ENCODE data around the gene PTGES3. TPM values are rescaled to one million over a fixed set of nuclear protein-coding genes. Genes with fewer than 3 reads are reported as not detected.

PTGES3 gene
- total and polyA plus RNA-seq, 2 of the 8 experiments (the other 6 are each of a cell fraction or from before 2014, with no cell fraction given): 111 to 464 TPM

GRCh38 chr12:56670836-56671235 lies 17.2 kb downstream of the PTGES3 start:
- CTCF ChIA-PET (ENCODE audit: partially characterized antibody): interaction anchor here (0.7 to 1.4 kb wide), 5 partner anchors 10 to 392 kb away, joined by 3 to 5 read pairs (median 4); no protein-coding TSS in a partner anchor
- no peak overlapping the region for H3K27ac ChIP-seq (ENCODE audit: low read depth, low read length)
- DNase-seq (ENCODE audit: low read depth in 1 of 2, low spot score in 2 of 2): no peak
- TF ChIP-seq CHD2 (IDR thresholded peaks at IDR 0.05; ENCODE audit: low read length) (no peak), TBP (IDR thresholded peaks at IDR 0.05; ENCODE audit: low read depth, low read length) (no peak), CTBP2 (IDR thresholded peaks at IDR 0.05; ENCODE audit: borderline replicate concordance, insufficient read depth, insufficient read length, low read length) (no peak), KDM1A (IDR thresholded peaks at IDR 0.05; ENCODE audit: borderline replicate concordance, low read length) (no peak), E2F6 (IDR thresholded peaks at IDR 0.05) (no peak), RBBP5 (IDR thresholded peaks at IDR 0.05; ENCODE audit: borderline replicate concordance, low read depth, low read length) (no peak), SP1 (IDR thresholded peaks at IDR 0.05; ENCODE audit: low read depth, low read length) (no peak), NANOG (IDR thresholded peaks at IDR 0.05; ENCODE audit: insufficient read depth, low read depth, low read length, poor library complexity, severe bottlenecking) (no peak), POLR2AphosphoS5 (IDR thresholded peaks at IDR 0.05; ENCODE audit: low read depth, low read length) (no peak), TCF12 (IDR thresholded peaks at IDR 0.05; ENCODE audit: low read depth, low read length) (no peak), ATF2 (IDR thresholded peaks at IDR 0.05; ENCODE audit: low read length) (no peak)

More at GRCh38 chr12:56670836-56671235, 17.2 kb downstream of the PTGES3 start:
- no peak overlapping the region for H3K9ac ChIP-seq (replicated peaks in 1 of 4; ENCODE audit: extremely low read depth in 1 of 4, low read depth in 3 of 4, low read length in 3 of 4)
- no peak overlapping the region for H3K56ac ChIP-seq (replicated peaks; ENCODE audit: insufficient read length, low read depth, low read length)
- H2BK12ac ChIP-seq (ENCODE audit: low read depth, low read length): no peak overlapping the region
- no peaks in the 10 kb centered on the region for H3K4me1 ChIP-seq (replicated peaks in 1 of 4; ENCODE audit: control insufficient read depth in 3 of 4, insufficient read depth in 4 of 4, low read length in 3 of 4)
- no peak overlapping the region for H3K23ac ChIP-seq (ENCODE audit: insufficient read length)
- no peak overlapping the region for H2BK15ac ChIP-seq (ENCODE audit: low read length)
- no peak overlapping the region for H2AFZ ChIP-seq (ENCODE audit: low read length)
- peaks cover 8% of the 10 kb centered on the region; the same call in 1 of the 2 replicates for H3K79me1 ChIP-seq (ENCODE audit: low read depth, low read length)
- H2BK120ac ChIP-seq (replicated peaks; ENCODE audit: low read depth, low read length): no peak overlapping the region
- no peak overlapping the region for H2BK5ac ChIP-seq (ENCODE audit: low read depth, low read length)
- peaks cover 20 to 71% (median 51%) of the 10 kb centered on the region in 4 experiments for H3K36me3 ChIP-seq (ENCODE audit: control insufficient read depth in 2 of 4, insufficient read depth in 4 of 4, low read length in 3 of 4)
- no peak overlapping the region for H4K8ac ChIP-seq (ENCODE audit: extremely low read depth, insufficient read depth, low read length)
- no peaks in the 10 kb centered on the region for H3K23me2 ChIP-seq (ENCODE audit: low read depth, low read length)
- H2BK20ac ChIP-seq (ENCODE audit: low read length): no peak overlapping the region
- H4K20me1 ChIP-seq (replicated peaks in 1 of 2; ENCODE audit: control insufficient read depth in 1 of 2, insufficient read depth in 2 of 2, low read length in 2 of 2): peaks cover 3 to 12% of the 10 kb centered on the region in 2 experiments
- no peak for FAIRE-seq
- no peak overlapping the region for H3K4ac ChIP-seq (replicated peaks; ENCODE audit: insufficient read length, low read depth, low read length)
- peaks cover 7 to 48% of the 10 kb centered on the region in 2 experiments; a peak in 3 of 4 replicates for H3K79me2 ChIP-seq (ENCODE audit: control insufficient read depth in 1 of 2, insufficient read depth in 2 of 2, low read length in 2 of 2)
- H4K5ac ChIP-seq (ENCODE audit: insufficient read length, low read depth, low read length): no peak overlapping the region
- POLR2A ChIA-PET (ENCODE audit: partially characterized antibody): interaction anchor here (0.6 to 8.8 kb wide), 14 partner anchors 8 to 337 kb away, joined by 3 to 71 read pairs (median 4); partner anchors contain the start of genes ATP5F1B, NACA, PAN2 and PTGES3
- 89% methylated on average over 4 of the region's 4 CpGs; no CpG with 5 or more reads in 1 of the 2 experiments for WGBS, 2 experiments (ENCODE audit: extremely low coverage in 1 of 2, insufficient coverage in 1 of 2, insufficient read length in 1 of 2, insufficient replicate concordance in 2 of 2, low coverage in 1 of 2, low lambda C conversion rate in 2 of 2, missing lambda C conversion rate in 1 of 2)
- H3K4me2 ChIP-seq (ENCODE audit: insufficient read depth in 1 of 2, low read depth in 2 of 2, low read length in 2 of 2): no peak overlapping the region
- no peak overlapping the region for H2AK5ac ChIP-seq (ENCODE audit: low read depth, low read length)
- H3K27me3 ChIP-seq (replicated peaks in 1 of 4; ENCODE audit: control insufficient read depth in 3 of 4, extremely low read depth in 1 of 4, insufficient read depth in 3 of 4, low read length in 3 of 4): 0 out of 7 replicates have a peak, but pooled peaks cover 0 to 2% (median 0%) of the 10 kb centered on the region in 4 experiments
- no peak overlapping the region for H4K91ac ChIP-seq (replicated peaks; ENCODE audit: insufficient read length, low read length)
- no peak overlapping the region for H3K18ac ChIP-seq (ENCODE audit: extremely low read depth, low read length)
- H3K9me3 ChIP-seq (ENCODE audit: insufficient read depth in 2 of 2, low read depth in 1 of 2, low read length in 1 of 2): no peaks in the 10 kb centered on the region
- H3K14ac ChIP-seq (ENCODE audit: insufficient read length): no peak overlapping the region
- no peak overlapping the region for H3K4me3 ChIP-seq (ENCODE audit: extremely low read depth in 1 of 4, insufficient read depth in 2 of 4, low read depth in 3 of 4, low read length in 4 of 4)
